Smooth muscle cell of the brain vasculature (primary cell): ENCODE results near the gene MLST8.
"Not testable (repeated sequence)": the region's sequence is repeated elsewhere in the genome, so short reads cannot be mapped to it uniquely, and the experiment has no call there.

Source experiments
- DNase-seq: peaks from one replicate; pipeline ENCODE4 v3.0.0-alpha.2; 2012; ENCODE audit warnings: low read depth, low spot score

MLST8 gene

GRCh38 chr16:2231016-2231931, 26.0 kb downstream of the MLST8 start:
- no peak for DNase-seq

GRCh38 chr16:2232094-2232990, 27.1 kb downstream of the MLST8 start:
- DNase-seq: no peak

- DNase-seq: no peak
Measured at GRCh38 chr16:2233046-2233775, 28.0 kb downstream of the MLST8 start.

GRCh38 chr16:2233872-2234812, 28.9 kb downstream of the MLST8 start:
- DNase-seq: no peak

- DNase-seq: no peak
Measured at GRCh38 chr16:2234813-2235170, 29.5 kb downstream of the MLST8 start.

GRCh38 chr16:2235234-2235651, 30.0 kb downstream of the MLST8 start:
- no peak for DNase-seq

- no peak for DNase-seq
Measured at GRCh38 chr16:2235695-2236336, 30.6 kb downstream of the MLST8 start.

GRCh38 chr16:2236337-2237101, 31.3 kb downstream of the MLST8 start, which contains the start of gene DNASE1L2:
DNASE1L2 (plus strand) TSS chr16:2236444; CDS start chr16:2236817, 373 bp downstream.
- no peak for DNase-seq

- no peak for DNase-seq
Measured at GRCh38 chr16:2237102-2237482, 31.8 kb downstream of the MLST8 start.

- DNase-seq: no peak
Measured at GRCh38 chr16:2237493-2238149, 32.4 kb downstream of the MLST8 start.

GRCh38 chr16:2238150-2238837, 33.0 kb downstream of the MLST8 start:
- DNase-seq: no peak

GRCh38 chr16:2238838-2239675, 33.8 kb downstream of the MLST8 start:
- DNase-seq: no peak

GRCh38 chr16:2240331-2240730, 35.1 kb downstream of the MLST8 start:
- not testable (repeated sequence) for DNase-seq

- DNase-seq: no peak
Measured at GRCh38 chr16:2242598-2242997, 37.3 kb downstream of the MLST8 start.

GRCh38 chr16:2243031-2243528, 37.8 kb downstream of the MLST8 start:
- DNase-seq: no peak

GRCh38 chr16:2243781-2244180, 38.5 kb downstream of the MLST8 start:
- no peak for DNase-seq

- DNase-seq: no peak
Measured at GRCh38 chr16:2244301-2244700, 39.0 kb downstream of the MLST8 start.
